Measurements from ENCODE around the gene F8A2.

DNA sequence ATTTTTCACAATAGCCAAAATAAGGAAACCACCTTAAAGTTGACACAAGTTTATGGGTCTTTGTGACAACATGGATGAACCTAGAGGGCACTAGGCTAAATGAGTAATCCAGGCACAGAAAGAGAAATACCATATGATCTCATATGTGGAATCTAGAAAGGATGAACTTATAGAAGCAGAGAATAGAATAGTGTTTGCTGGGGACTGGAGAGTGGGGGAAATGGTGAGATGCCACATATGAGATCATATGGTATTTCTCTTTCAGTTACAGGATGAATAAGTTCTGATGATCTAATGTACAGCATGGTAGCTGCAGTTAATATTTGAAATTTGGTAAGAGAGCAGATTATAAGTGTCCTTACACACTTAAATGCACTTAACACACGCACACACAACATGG lies 35.9 kb downstream of the F8A2 start:
- TF ChIP-seq EP300 (IDR thresholded peaks at IDR 0.05) = no peak
- TF ChIP-seq POLR2A (IDR thresholded peaks at IDR 0.05) = no peak
- TF ChIP-seq POLR2AphosphoS5 (IDR thresholded peaks at IDR 0.05) = no peak
- no peak for TF ChIP-seq CTCF (IDR thresholded peaks at IDR 0.05)
